ENCODE measurements around the gene PRUNE2. TPM values are rescaled to one million over a fixed set of nuclear protein-coding genes. Genes with fewer than 3 reads are reported as not detected.

PRUNE2 gene
- total RNA-seq, 4 donors from 2014 or later = 15.6 to 37.8 (median 26.1) TPM

GRCh38 chr9:76607730-76608436 lies 298.0 kb downstream of the PRUNE2 start:
- H3K36me3 ChIP-seq = peaks cover 0 to 2% (median 0%) of the 10 kb centered on the region in 3 donors
- H3K4me3 ChIP-seq = no peak overlapping the region
- no peak overlapping the region for H3K27ac ChIP-seq
- DNase-seq = no peak
- TF ChIP-seq, protein P1, sequence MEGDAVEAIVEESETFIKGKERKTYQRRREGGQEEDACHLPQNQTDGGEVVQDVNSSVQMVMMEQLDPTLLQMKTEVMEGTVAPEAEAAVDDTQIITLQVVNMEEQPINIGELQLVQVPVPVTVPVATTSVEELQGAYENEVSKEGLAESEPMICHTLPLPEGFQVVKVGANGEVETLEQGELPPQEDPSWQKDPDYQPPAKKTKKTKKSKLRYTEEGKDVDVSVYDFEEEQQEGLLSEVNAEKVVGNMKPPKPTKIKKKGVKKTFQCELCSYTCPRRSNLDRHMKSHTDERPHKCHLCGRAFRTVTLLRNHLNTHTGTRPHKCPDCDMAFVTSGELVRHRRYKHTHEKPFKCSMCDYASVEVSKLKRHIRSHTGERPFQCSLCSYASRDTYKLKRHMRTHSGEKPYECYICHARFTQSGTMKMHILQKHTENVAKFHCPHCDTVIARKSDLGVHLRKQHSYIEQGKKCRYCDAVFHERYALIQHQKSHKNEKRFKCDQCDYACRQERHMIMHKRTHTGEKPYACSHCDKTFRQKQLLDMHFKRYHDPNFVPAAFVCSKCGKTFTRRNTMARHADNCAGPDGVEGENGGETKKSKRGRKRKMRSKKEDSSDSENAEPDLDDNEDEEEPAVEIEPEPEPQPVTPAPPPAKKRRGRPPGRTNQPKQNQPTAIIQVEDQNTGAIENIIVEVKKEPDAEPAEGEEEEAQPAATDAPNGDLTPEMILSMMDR (IDR thresholded peaks at IDR 0.05) = no peak
- TF ChIP-seq POLR2A (IDR thresholded peaks at IDR 0.05) = no peak
- no peaks in the 10 kb centered on the region for H3K9me3 ChIP-seq
- H3K4me1 ChIP-seq = peaks cover 0 to 7% (median 0%) of the 10 kb centered on the region in 4 donors
- no peaks in the 10 kb centered on the region for H3K27me3 ChIP-seq

- TF ChIP-seq POLR2A (IDR thresholded peaks at IDR 0.05) = no peak
- TF ChIP-seq, protein P1 (IDR thresholded peaks at IDR 0.05) = no peak
- no peak overlapping the region for H3K4me3 ChIP-seq
- no peak for DNase-seq
Measured at GRCh38 chr9:76605321-76605900, 300.5 kb downstream of the PRUNE2 start.

GRCh38 chr9:76603931-76604570 lies 301.9 kb downstream of the PRUNE2 start:
- H3K27ac ChIP-seq = no peak overlapping the region
- TF ChIP-seq POLR2A (IDR thresholded peaks at IDR 0.05) = no peak
- TF ChIP-seq, protein P1 (IDR thresholded peaks at IDR 0.05) = no peak
- no peak overlapping the region for H3K4me3 ChIP-seq
- no peak for DNase-seq
- no peaks in the 10 kb centered on the region for H3K36me3 ChIP-seq
- no peaks in the 10 kb centered on the region for H3K27me3 ChIP-seq
- no peaks in the 10 kb centered on the region for H3K9me3 ChIP-seq
- H3K4me1 ChIP-seq = no peaks in the 10 kb centered on the region

More at GRCh38 chr9:76605321-76605900, 300.5 kb downstream of the PRUNE2 start:
- Histone ChIP-seq H3K36me3 (no peaks in the 10 kb centered on the region), H3K27ac (no peak overlapping the region), H3K27me3 (no peaks in the 10 kb centered on the region), H3K9me3 (no peaks in the 10 kb centered on the region), H3K4me1 (peaks cover 0 to 5% (median 0%) of the 10 kb centered on the region in 4 donors)

DNA sequence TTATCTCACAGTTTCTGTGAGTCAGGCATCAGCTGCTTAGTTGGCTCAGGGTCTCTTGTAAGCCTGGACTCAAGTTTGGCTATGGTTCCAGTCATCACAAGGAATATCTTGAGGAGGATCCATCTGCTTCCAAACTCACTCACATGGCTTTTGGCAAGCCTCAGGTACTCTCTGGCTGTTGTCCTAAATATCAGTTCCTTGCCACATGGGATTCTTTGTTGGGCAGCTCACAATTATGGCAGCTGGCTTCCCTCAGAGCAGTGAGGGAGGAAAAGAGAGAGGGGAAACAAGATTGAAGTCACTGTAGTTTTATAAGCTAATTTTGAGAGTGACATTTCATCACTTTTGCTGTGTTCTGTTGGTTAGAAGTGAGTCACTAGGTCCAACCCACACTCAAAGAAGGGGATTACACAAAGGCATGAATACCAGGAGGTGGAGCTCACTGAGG lies 302.4 kb downstream of the PRUNE2 start:
- Histone ChIP-seq H3K36me3 (no peaks in the 10 kb centered on the region), H3K4me3 (no peak overlapping the region), H3K4me1 (no peaks in the 10 kb centered on the region), H3K9me3 (no peaks in the 10 kb centered on the region), H3K27ac (no peak overlapping the region), H3K27me3 (no peaks in the 10 kb centered on the region)
- TF ChIP-seq POLR2A (IDR thresholded peaks at IDR 0.05) = no peak
- TF ChIP-seq, protein P1 (IDR thresholded peaks at IDR 0.05) = no peak
- no peak for DNase-seq

GRCh38 chr9:76602199-76602598 lies 303.7 kb downstream of the PRUNE2 start:
- no peak overlapping the region for H3K4me3 ChIP-seq
- H3K27ac ChIP-seq = no peak overlapping the region
- no peak for DNase-seq
- no peaks in the 10 kb centered on the region for H3K27me3 ChIP-seq
- TF ChIP-seq, protein P1 (IDR thresholded peaks at IDR 0.05) = no peak
- no peak for TF ChIP-seq POLR2A (IDR thresholded peaks at IDR 0.05)
- H3K36me3 ChIP-seq = no peaks in the 10 kb centered on the region
- no peaks in the 10 kb centered on the region for H3K9me3 ChIP-seq
- no peaks in the 10 kb centered on the region for H3K4me1 ChIP-seq

All from Peyer's patch (tissue), 4 donors.